HL-60 (cell line): ENCODE measurements around the gene HSPB3.
"Not testable (repeated sequence)": the region's sequence is repeated elsewhere in the genome, so short reads cannot be mapped to it uniquely, and the experiment has no call there.

Experiments used
- GABPA ChIP-seq: IDR thresholded peaks from 2 replicates; pipeline ENCODE4 v1.6.1; 2012; ENCODE audit warnings: low read depth
- POLR2AphosphoS5 ChIP-seq: IDR thresholded peaks from 2 replicates; pipeline ENCODE4 v1.6.1; 2012; ENCODE audit warnings: low read depth
- TF ChIP-seq, protein P1 (sequence below): IDR thresholded peaks from one replicate; pipeline ENCODE4 v1.5.1; 2011; ENCODE audit warnings: low read length, control low read depth, inconsistent platforms; ENCODE audit not compliant: insufficient read depth
- TF ChIP-seq, protein P2 (sequence below): IDR thresholded peaks from 2 replicates; pipeline ENCODE4 v1.6.1; 2012; ENCODE audit warnings: low read depth; ENCODE audit not compliant: insufficient replicate concordance

DNA sequence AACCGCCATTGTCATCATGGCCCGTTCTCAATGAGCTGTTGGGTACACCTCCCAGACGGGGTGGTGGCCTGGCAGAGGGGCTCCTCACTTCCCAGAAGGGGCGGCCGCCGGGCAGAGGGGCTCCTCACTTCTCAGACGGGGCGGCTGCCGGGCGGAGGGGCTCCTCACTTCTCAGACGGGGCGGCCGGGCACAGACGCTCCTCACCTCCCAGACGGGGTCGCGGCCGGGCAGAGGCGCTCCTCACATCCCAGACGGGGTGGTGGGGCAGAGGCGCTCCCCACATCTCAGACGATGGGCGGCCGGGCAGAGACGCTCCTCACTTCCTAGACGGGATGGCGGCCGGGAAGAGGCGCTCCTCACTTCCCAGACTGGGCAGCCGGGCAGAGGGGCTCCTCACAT is 35.0 kb upstream of the HSPB3 start:
- TF ChIP-seq, protein P1, sequence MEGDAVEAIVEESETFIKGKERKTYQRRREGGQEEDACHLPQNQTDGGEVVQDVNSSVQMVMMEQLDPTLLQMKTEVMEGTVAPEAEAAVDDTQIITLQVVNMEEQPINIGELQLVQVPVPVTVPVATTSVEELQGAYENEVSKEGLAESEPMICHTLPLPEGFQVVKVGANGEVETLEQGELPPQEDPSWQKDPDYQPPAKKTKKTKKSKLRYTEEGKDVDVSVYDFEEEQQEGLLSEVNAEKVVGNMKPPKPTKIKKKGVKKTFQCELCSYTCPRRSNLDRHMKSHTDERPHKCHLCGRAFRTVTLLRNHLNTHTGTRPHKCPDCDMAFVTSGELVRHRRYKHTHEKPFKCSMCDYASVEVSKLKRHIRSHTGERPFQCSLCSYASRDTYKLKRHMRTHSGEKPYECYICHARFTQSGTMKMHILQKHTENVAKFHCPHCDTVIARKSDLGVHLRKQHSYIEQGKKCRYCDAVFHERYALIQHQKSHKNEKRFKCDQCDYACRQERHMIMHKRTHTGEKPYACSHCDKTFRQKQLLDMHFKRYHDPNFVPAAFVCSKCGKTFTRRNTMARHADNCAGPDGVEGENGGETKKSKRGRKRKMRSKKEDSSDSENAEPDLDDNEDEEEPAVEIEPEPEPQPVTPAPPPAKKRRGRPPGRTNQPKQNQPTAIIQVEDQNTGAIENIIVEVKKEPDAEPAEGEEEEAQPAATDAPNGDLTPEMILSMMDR: not testable (repeated sequence)
- TF ChIP-seq, protein P2, sequence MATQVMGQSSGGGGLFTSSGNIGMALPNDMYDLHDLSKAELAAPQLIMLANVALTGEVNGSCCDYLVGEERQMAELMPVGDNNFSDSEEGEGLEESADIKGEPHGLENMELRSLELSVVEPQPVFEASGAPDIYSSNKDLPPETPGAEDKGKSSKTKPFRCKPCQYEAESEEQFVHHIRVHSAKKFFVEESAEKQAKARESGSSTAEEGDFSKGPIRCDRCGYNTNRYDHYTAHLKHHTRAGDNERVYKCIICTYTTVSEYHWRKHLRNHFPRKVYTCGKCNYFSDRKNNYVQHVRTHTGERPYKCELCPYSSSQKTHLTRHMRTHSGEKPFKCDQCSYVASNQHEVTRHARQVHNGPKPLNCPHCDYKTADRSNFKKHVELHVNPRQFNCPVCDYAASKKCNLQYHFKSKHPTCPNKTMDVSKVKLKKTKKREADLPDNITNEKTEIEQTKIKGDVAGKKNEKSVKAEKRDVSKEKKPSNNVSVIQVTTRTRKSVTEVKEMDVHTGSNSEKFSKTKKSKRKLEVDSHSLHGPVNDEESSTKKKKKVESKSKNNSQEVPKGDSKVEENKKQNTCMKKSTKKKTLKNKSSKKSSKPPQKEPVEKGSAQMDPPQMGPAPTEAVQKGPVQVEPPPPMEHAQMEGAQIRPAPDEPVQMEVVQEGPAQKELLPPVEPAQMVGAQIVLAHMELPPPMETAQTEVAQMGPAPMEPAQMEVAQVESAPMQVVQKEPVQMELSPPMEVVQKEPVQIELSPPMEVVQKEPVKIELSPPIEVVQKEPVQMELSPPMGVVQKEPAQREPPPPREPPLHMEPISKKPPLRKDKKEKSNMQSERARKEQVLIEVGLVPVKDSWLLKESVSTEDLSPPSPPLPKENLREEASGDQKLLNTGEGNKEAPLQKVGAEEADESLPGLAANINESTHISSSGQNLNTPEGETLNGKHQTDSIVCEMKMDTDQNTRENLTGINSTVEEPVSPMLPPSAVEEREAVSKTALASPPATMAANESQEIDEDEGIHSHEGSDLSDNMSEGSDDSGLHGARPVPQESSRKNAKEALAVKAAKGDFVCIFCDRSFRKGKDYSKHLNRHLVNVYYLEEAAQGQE: not testable (repeated sequence)
- TF ChIP-seq POLR2AphosphoS5, GABPA: not testable (repeated sequence)
